DND-41 (cell line): ENCODE data around the gene SLC35C1.
"Not testable (repeated sequence)": the region's sequence is repeated elsewhere in the genome, so short reads cannot be mapped to it uniquely, and the experiment has no call there.

Source experiments
- ATAC-seq: fragments of 200-7000 bp; cut with Tn5 transposase; 3 replicates; pipeline ENCODE4 v1.9.1; 2021; ENCODE audit warnings: low read depth; ENCODE audit not compliant: insufficient read depth
- DNase-seq: peaks from one replicate; pipeline ENCODE4 v3.0.0-alpha.2; 2020
- H2AFZ ChIP-seq: 2 replicates; pipeline ENCODE4 v1.6.0; 2012; ENCODE audit warnings: low read depth, low read length
- H3K27ac ChIP-seq: 2 replicates; pipeline ENCODE4 v1.5.1; 2012; ENCODE audit warnings: low read length, inconsistent platforms
- H3K27me3 ChIP-seq: fragments of 200-600 bp; sonication (generic); 2 replicates; pipeline ENCODE4 v1.6.0; 2012; ENCODE audit warnings: low read length, mild to moderate bottlenecking, inconsistent platforms; ENCODE audit not compliant: insufficient read depth, poor library complexity
- H3K36me3 ChIP-seq: 2 replicates; pipeline ENCODE4 v1.5.1; 2012; ENCODE audit warnings: low read length, inconsistent platforms; ENCODE audit not compliant: insufficient read depth
- H3K4me1 ChIP-seq: 2 replicates; pipeline ENCODE4 v1.5.1; 2012; ENCODE audit warnings: mild to moderate bottlenecking, low read length; ENCODE audit not compliant: insufficient read depth
- H3K4me2 ChIP-seq: 2 replicates; pipeline ENCODE4 v1.6.0; 2012; ENCODE audit warnings: mild to moderate bottlenecking, moderate library complexity, low read length, inconsistent platforms; ENCODE audit not compliant: insufficient read depth
- H3K4me3 ChIP-seq, 2 experiments: fragments of 200-600 bp in 1 of 2; shearing (Covaris generic) in 1 of 2; 2 replicates each; pipeline ENCODE4 v1.5.1; 2012 to 2016; ENCODE audit warnings: inconsistent platforms in 2 of 2, low read length in 2 of 2, mild to moderate bottlenecking in 2 of 2, low read depth in 1 of 2, moderate library complexity in 1 of 2
- H3K79me2 ChIP-seq: 2 replicates; pipeline ENCODE4 v1.6.0; 2012; ENCODE audit warnings: low read length, inconsistent platforms; ENCODE audit not compliant: insufficient read depth
- H3K9ac ChIP-seq: 2 replicates; pipeline ENCODE4 v1.6.0; 2012; ENCODE audit warnings: low read depth, mild to moderate bottlenecking, inconsistent platforms, low read length, moderate library complexity
- H3K9me3 ChIP-seq: 2 replicates; pipeline ENCODE4 v1.5.1; 2012; ENCODE audit warnings: low read length, moderate library complexity, mild to moderate bottlenecking, inconsistent platforms; ENCODE audit not compliant: insufficient read depth, severe bottlenecking
- H4K20me1 ChIP-seq: 2 replicates; pipeline ENCODE4 v1.6.0; 2012; ENCODE audit warnings: low read length; ENCODE audit not compliant: insufficient read depth
- CTCF ChIP-seq: IDR thresholded peaks from 2 replicates; pipeline ENCODE4 v1.5.1; 2012; ENCODE audit warnings: borderline replicate concordance, low read length, moderate library complexity, mild to moderate bottlenecking; ENCODE audit not compliant: poor library complexity, severe bottlenecking; ENCODE audit errors: extremely low read depth
- EZH2 ChIP-seq: IDR thresholded peaks from 3 replicates; pipeline ENCODE4 v1.6.1; 2012; ENCODE audit warnings: borderline replicate concordance, low read depth, mild to moderate bottlenecking, moderate library complexity, low read length, inconsistent platforms; ENCODE audit not compliant: severe bottlenecking

SLC35C1 gene

GRCh38 chr11:45820211-45820857, 15.4 kb downstream of the SLC35C1 start:
- Histone ChIP-seq H3K9me3 (no peaks in the 10 kb centered on the region), H2AFZ (no peak overlapping the region), H3K27me3 (no peaks in the 10 kb centered on the region), H3K4me1 (0 out of 2 replicates have a peak, but pooled peaks cover 4% of the 10 kb centered on the region), H3K4me3 (no peak overlapping the region), H3K79me2 (no peaks in the 10 kb centered on the region), H3K4me2 (no peak overlapping the region), H4K20me1 (no peaks in the 10 kb centered on the region), H3K36me3 (no peaks in the 10 kb centered on the region), H3K9ac (no peak overlapping the region), H3K27ac (no peak overlapping the region)
- no peak for DNase-seq
- no peak for TF ChIP-seq EZH2
- no peak for TF ChIP-seq CTCF
- no peak for ATAC-seq

DNA sequence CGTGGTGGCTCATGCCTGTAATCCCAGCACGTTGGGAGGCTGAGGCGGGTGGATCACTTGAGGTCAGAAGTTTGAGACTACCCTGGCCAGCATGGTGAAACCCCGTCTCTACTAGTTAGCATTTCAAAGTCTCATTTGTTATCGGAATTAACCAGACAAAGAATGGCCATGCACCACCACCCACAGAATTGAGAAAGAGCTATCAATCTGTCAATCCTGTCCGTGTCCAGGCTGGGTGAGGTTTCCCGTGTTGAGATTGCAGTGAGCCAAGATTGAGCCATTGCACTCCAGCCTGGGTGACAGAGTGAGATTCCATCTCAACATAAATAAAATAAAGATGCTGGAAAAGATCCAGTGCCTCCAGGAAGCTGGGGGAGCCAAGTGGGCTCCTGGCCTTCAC, 21.5 kb downstream of the SLC35C1 start:
- not testable (repeated sequence) for ATAC-seq, H4K20me1 ChIP-seq, H3K9ac ChIP-seq, H3K4me3 ChIP-seq, H3K79me2 ChIP-seq, H2AFZ ChIP-seq, H3K27me3 ChIP-seq, H3K27ac ChIP-seq, H3K4me1 ChIP-seq, H3K9me3 ChIP-seq, H3K4me2 ChIP-seq, H3K36me3 ChIP-seq, DNase-seq

DNA sequence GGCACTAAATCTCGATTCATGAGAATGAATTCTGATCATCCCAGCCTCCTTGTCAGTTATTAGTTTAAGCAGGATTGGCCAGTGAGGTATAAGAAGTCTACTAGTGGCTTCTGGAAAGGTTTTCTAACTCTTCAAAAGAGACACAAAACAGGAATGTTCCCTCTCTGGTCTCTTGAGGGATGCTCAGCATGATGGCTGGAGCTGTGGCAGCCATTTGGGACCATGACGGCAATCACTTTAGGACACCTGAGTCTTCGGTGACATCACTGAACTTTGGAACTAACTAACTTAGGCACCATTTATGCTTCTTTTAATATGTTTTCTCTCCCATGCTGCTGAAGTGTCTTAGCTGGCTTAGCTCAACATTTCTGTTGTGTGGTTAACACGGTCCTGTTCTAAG, 22.2 kb downstream of the SLC35C1 start:
- DNase-seq = no peak
- no peak overlapping the region for H3K4me3 ChIP-seq
- no peak for TF ChIP-seq EZH2
- TF ChIP-seq CTCF = no peak

GRCh38 chr11:45828996-45829395, 24.0 kb downstream of the SLC35C1 start:
- no peaks in the 10 kb centered on the region for H3K9me3 ChIP-seq
- H3K4me3 ChIP-seq = no peak overlapping the region
- peaks cover 2% of the 10 kb centered on the region for H3K79me2 ChIP-seq
- no peaks in the 10 kb centered on the region for H3K36me3 ChIP-seq
- no peak for TF ChIP-seq EZH2
- TF ChIP-seq CTCF = no peak
- no peak for DNase-seq
- H3K9ac ChIP-seq = no peak overlapping the region
- no peak for ATAC-seq
- no peak overlapping the region for H3K4me2 ChIP-seq
- H3K4me1 ChIP-seq = peaks cover 17% of the 10 kb centered on the region
- no peak overlapping the region for H2AFZ ChIP-seq
- no peaks in the 10 kb centered on the region for H4K20me1 ChIP-seq
- no peaks in the 10 kb centered on the region for H3K27me3 ChIP-seq
- H3K27ac ChIP-seq = no peak overlapping the region

More for the DNA sequence above, 22.2 kb downstream of the SLC35C1 start:
- H3K9me3 ChIP-seq = no peaks in the 10 kb centered on the region
- H3K4me1 ChIP-seq = 0 out of 2 replicates have a peak, but pooled peaks cover 4% of the 10 kb centered on the region
- H3K4me2 ChIP-seq = no peak overlapping the region
- no peak for ATAC-seq
- no peak overlapping the region for H3K9ac ChIP-seq
- H3K27ac ChIP-seq = no peak overlapping the region
- no peaks in the 10 kb centered on the region for H4K20me1 ChIP-seq
- no peak overlapping the region for H2AFZ ChIP-seq
- H3K36me3 ChIP-seq = no peaks in the 10 kb centered on the region
- H3K79me2 ChIP-seq = no peaks in the 10 kb centered on the region
- H3K27me3 ChIP-seq = no peaks in the 10 kb centered on the region
